Thoracic aorta endothelial cell (primary cell): ENCODE results near the gene CNTFR. TPM values are rescaled to one million over a fixed set of nuclear protein-coding genes. Genes with fewer than 3 reads are reported as not detected.

ENCODE experiments used
- total RNA-seq: library from RNA; depleted of rRNA; stranded (reverse); fragments of >200 nt; gene quantifications from 2 replicates; pipeline ENCODE4 v1.2.3, GENCODE V29; 2012

CNTFR gene, protein sequence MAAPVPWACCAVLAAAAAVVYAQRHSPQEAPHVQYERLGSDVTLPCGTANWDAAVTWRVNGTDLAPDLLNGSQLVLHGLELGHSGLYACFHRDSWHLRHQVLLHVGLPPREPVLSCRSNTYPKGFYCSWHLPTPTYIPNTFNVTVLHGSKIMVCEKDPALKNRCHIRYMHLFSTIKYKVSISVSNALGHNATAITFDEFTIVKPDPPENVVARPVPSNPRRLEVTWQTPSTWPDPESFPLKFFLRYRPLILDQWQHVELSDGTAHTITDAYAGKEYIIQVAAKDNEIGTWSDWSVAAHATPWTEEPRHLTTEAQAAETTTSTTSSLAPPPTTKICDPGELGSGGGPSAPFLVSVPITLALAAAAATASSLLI
- not detected in 2 replicates for total RNA-seq

GRCh38 chr9:34589636-34590380 is at the start of gene CNTFR:
Gene CNTFR (minus strand): TSS chr9:34589724. CDS start chr9:34568981, 20,743 bp downstream.

GRCh38 chr9:34637356-34638137 is 48.0 kb upstream of the CNTFR start, which contains the start of gene SIGMAR1:
Gene SIGMAR1 (minus strand): TSS chr9:34637787. CDS start chr9:34637697, 90 bp downstream.

GRCh38 chr9:34628656-34629490 is 39.3 kb upstream of the CNTFR start, which contains the start of gene ARID3C:
Gene ARID3C (minus strand): TSS chr9:34629066. CDS start chr9:34628014, 1,052 bp downstream.

DNA sequence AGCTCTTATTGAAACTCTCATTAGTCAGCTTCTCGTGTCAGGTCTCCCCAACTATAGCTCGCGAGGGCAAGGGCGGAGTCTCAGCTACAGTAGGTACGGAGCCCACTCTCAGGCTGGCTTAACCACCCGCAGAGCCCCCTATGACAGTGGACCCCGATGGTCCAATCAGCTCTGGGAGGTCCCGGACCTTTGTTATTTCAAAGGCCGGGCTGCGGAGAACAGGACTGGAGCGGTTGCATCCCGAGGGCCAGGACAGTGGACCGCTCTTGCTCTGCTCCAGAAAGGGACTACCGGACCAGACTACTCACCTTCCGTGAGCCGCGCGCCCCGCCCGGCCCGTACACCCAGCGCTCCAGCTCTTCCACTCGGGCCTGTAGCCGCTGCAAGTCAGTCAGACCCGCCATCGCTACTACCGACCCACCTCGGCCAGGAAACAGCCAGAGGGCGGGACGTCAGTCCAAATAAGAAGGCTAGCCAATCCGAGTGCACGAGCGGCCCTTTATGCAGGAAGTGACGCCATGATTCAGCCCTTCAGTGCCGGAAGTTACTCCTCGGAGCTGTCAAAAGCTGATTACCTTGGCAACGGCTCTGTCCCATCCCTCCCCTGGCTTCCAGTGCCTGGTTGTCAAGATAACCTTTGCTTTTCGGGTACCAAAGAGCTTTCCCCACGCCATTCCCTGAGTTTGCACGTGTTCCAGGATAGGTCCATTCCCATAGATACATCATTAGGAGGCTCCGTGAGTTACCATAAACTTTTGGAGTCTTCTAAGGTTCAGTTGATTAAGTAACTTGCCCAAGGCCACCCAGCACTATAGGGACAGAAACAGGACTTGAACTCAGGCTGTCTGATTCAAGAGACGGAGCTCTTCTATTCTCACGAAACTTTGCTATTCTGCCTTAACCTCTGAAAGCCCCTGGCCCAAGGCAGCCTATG is 30.8 kb upstream of the CNTFR start, which contains the start of gene DCTN3:
TSS of gene DCTN3 (minus strand) at position 435 of the 934 bp plus-strand sequence. CDS start at position 404, 31 bp downstream.

GRCh38 chr9:34611811-34612787 is 22.6 kb upstream of the CNTFR start, which contains the start of gene RPP25L:
Gene RPP25L (minus strand): TSS chr9:34612097. CDS start chr9:34611296, 801 bp downstream.

GRCh38 chr9:34522971-34523797 is 66.3 kb downstream of the CNTFR start, which contains the start of gene ENHO:
Gene ENHO (minus strand): TSS chr9:34522990. CDS start chr9:34521695, 1,295 bp downstream.

Other genes starting within 250 kb of the CNTFR start
- 2.8 and 5.2 TPM in 2 replicates for gene MYORG, start 212.8 kb downstream of the CNTFR start, total RNA-seq
- gene FAM219A, start 131.2 kb downstream of the CNTFR start, total RNA-seq, result 18.8 and 25.6 TPM in 2 replicates
- 0.07 TPM in 1 of 2 replicates, not detected in the other for gene DNAI1, start 130.9 kb downstream of the CNTFR start, total RNA-seq
- 0.22 TPM in 1 of 2 replicates, not detected in the other for gene ENHO, start 66.7 kb downstream of the CNTFR start, total RNA-seq
- gene RPP25L, start 22.4 kb upstream of the CNTFR start, total RNA-seq, result 13.6 and 16.2 TPM in 2 replicates
- 62.6 and 71.4 TPM in 2 replicates for gene DCTN3, start 30.8 kb upstream of the CNTFR start, total RNA-seq
- gene ARID3C, start 39.3 kb upstream of the CNTFR start, total RNA-seq, result 0.07 TPM in 1 of 2 replicates, not detected in the other
- 73.8 and 123 TPM in 2 replicates for gene SIGMAR1, start 48.1 kb upstream of the CNTFR start, total RNA-seq
- gene GALT, start 57.0 kb upstream of the CNTFR start, total RNA-seq, result 22.5 and 26.9 TPM in 2 replicates
- gene IL11RA, start 62.5 kb upstream of the CNTFR start, total RNA-seq, result 4.8 and 5.7 TPM in 2 replicates
- gene CCL27, start 72.9 kb upstream of the CNTFR start, total RNA-seq, result not detected in 2 replicates
- gene CCL19, start 101.6 kb upstream of the CNTFR start, total RNA-seq, result not detected in 2 replicates
- gene CCL21, start 120.4 kb upstream of the CNTFR start, total RNA-seq, result not detected in 2 replicates